Glutamatergic neuron (in vitro differentiated cells): ENCODE measurements around the gene ODAD4. TPM values are rescaled to one million over a fixed set of nuclear protein-coding genes. Genes with fewer than 3 reads are reported as not detected.

Experiments used
- DNase-seq: peaks from one replicate; pipeline ENCODE4 v3.0.0; 2022
- H3K27ac Mint-ChIP-seq: one replicate; pipeline ENCODE4 v1.8.0; 2020; ENCODE audit warnings: mild to moderate bottlenecking, mixed read lengths, inconsistent platforms; ENCODE audit not compliant: unreplicated experiment
- H3K27me3 Mint-ChIP-seq: one replicate; pipeline ENCODE4 v1.8.0; 2020; ENCODE audit warnings: mild to moderate bottlenecking, moderate library complexity, mixed read lengths, inconsistent platforms; ENCODE audit not compliant: unreplicated experiment
- H3K36me3 Mint-ChIP-seq: one replicate; pipeline ENCODE4 v1.8.0; 2020; ENCODE audit warnings: mild to moderate bottlenecking, mixed read lengths, inconsistent platforms; ENCODE audit not compliant: unreplicated experiment
- H3K4me1 Mint-ChIP-seq: one replicate; pipeline ENCODE4 v1.8.0; 2020; ENCODE audit warnings: mild to moderate bottlenecking, low read depth, mixed read lengths, inconsistent platforms; ENCODE audit not compliant: unreplicated experiment
- H3K4me3 Mint-ChIP-seq: one replicate; pipeline ENCODE4 v1.8.0; 2020; ENCODE audit warnings: mild to moderate bottlenecking, mixed read lengths, inconsistent platforms; ENCODE audit not compliant: unreplicated experiment
- H3K9me3 Mint-ChIP-seq: one replicate; pipeline ENCODE4 v1.8.0; 2020; ENCODE audit warnings: mild to moderate bottlenecking, moderate library complexity, mixed read lengths, inconsistent platforms; ENCODE audit not compliant: unreplicated experiment
- CTCF ChIP-seq: fragments of 200-600 bp; sonication (generic); IDR thresholded peaks from one replicate; pipeline ENCODE4 v1.5.0; 2021; ENCODE audit not compliant: partially characterized antibody, unreplicated experiment
- total RNA-seq: library from RNA; stranded (reverse); fragmentation: NEBNext Ultra II Directional; extraction: Animal tissue kit (Norgen Biotek cat#: 25700); gene quantifications from one replicate; pipeline ENCODE4 v1.2.1, GENCODE V29; 2021; ENCODE audit not compliant: unreplicated experiment

The ODAD4 gene
- total RNA-seq, 1 donor from 2014 or later = 3.4 TPM

DNA sequence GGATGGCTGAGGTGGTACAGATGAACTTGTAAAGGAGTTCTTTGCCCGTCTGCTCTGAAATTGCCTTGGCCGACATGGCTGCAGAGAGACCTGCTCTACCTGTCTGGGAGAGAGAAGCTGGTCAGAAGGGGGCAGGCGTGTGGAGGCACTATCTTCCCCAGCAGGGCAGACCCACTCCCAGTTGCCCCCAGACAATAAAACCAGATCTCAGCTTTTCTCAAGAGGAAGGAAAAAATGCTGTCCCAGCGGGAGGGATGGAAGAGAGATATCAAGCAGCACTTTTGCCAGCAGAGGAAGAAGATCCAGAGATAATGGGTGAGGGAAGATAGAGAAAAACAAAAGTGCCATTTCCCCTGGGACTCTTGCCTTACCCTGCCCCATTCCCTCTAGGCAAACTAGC lies 16.6 kb upstream of the ODAD4 start:
- TF ChIP-seq CTCF = no peak
- Mint-ChIP-seq H3K4me3 (peak overlapping the region; percentile 86), H3K9me3 (peaks cover 2% of the 10 kb centered on the region), H3K36me3 (no peaks in the 10 kb centered on the region), H3K27ac (peak overlapping the region; percentile 39), H3K27me3 (peaks cover 6% of the 10 kb centered on the region), H3K4me1 (peaks cover 47% of the 10 kb centered on the region)
- no peak for DNase-seq

GRCh38 chr17:41914358-41914766 lies 16.1 kb upstream of the ODAD4 start:
- DNase-seq = no peak
- Mint-ChIP-seq H3K36me3 (no peaks in the 10 kb centered on the region), H3K4me1 (peaks cover 45% of the 10 kb centered on the region), H3K27ac (peak overlapping the region; percentile 39), H3K9me3 (peaks cover 2% of the 10 kb centered on the region), H3K27me3 (peaks cover 4% of the 10 kb centered on the region), H3K4me3 (peak overlapping the region; percentile 86)
- no peak for TF ChIP-seq CTCF

DNA sequence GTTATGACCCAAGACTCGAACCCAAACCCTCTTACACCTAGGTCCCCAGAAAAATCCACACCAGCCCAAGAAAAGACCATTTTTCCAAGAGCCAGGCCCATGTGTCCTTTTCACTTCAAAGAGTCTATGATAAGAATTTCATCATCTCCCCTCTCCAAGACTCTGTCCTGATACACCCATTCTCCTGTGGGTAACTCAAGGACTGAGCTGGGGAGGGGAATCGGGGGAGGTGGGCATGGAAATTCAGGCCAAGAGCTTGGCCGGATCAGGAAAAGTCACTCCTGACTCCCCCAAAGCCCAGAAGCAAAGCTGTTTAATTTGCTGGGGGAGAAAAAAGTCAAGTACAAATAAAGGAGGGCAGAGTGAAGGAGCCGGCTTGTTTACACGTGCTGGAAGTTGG lies 15.4 kb upstream of the ODAD4 start:
- Mint-ChIP-seq H3K27ac (peak overlapping the region; percentile 28), H3K36me3 (no peaks in the 10 kb centered on the region), H3K27me3 (peaks cover 4% of the 10 kb centered on the region)

DNA sequence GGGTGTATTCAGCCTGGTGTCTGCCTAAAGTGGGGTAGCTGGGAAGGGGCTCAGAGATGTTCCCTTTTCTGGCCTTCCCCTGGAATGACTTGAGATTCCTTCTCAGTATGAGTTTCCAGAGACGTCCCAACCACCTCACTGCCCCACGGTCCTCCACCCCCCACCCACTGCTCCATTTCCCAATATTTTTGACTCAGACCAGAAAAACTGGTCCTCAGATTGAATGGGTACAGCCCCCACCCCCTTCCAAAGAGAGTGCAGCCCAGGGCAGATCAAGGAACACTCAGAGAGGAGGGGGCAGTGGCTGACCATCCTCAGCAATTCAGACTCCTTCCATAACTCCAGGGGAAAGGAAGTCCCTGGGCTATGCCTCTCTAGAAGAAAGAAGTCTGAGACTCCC lies 14.9 kb upstream of the ODAD4 start:
- Mint-ChIP-seq H3K4me3 (peak overlapping the region; percentile 86), H3K36me3 (no peaks in the 10 kb centered on the region), H3K9me3 (peaks cover 4% of the 10 kb centered on the region), H3K4me1 (peaks cover 42% of the 10 kb centered on the region), H3K27ac (no peak overlapping the region), H3K27me3 (peaks cover 6% of the 10 kb centered on the region)
- no peak for TF ChIP-seq CTCF
- DNase-seq = no peak

More for the DNA sequence above, 15.4 kb upstream of the ODAD4 start:
- no peak for TF ChIP-seq CTCF
- Mint-ChIP-seq H3K9me3 (peaks cover 2% of the 10 kb centered on the region), H3K4me3 (peak overlapping the region; percentile 86), H3K4me1 (peaks cover 45% of the 10 kb centered on the region)
- DNase-seq = no peak

DNA sequence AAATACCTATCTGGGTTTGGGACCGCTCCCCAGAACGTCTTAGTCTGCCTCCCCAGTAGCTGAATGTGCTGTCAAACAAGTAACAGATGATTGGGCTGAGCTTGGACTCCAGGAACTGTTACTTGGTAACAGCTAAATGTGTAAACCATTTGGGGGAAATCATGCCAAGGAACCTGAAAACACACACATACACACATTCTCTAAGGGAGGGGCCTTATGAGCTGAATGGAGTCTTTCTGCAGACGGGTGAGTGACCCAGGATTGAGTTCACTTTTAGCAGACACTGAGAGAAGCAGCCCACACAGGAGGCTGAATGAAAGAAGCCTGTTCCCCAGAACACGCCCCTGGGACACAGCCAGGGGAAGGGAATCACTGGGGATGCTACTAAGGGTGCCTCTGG lies 13.2 kb upstream of the ODAD4 start:
- Mint-ChIP-seq H3K9me3 (peaks cover 4% of the 10 kb centered on the region), H3K4me1 (peaks cover 42% of the 10 kb centered on the region), H3K27ac (peak overlapping the region; percentile 86), H3K27me3 (peaks cover 6% of the 10 kb centered on the region), H3K4me3 (peak overlapping the region; percentile 86), H3K36me3 (no peaks in the 10 kb centered on the region)
- no peak for DNase-seq
- TF ChIP-seq CTCF = no peak
